Measurements from ENCODE around the gene TNK1.

TNK1 gene

DNA sequence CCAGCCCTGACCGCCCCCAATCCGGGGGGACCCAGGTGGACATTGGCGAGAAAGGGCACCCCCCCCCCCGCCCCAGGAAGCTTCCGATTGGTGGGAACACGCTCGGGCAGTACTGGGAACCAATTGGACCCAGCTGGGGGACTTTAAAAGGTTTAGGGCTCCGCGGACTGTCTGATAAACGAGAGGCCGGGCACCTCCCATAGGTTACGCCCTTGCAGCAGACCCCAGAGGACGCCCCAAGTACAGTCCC lies 22.8 kb downstream of the TNK1 start:
- FAIRE-seq, result no peak
- no peak for TF ChIP-seq POLR2AphosphoS5 (IDR thresholded peaks at IDR 0.05; ENCODE audit: low read depth, low read length)
- no peak for TF ChIP-seq SPI1 (IDR thresholded peaks at IDR 0.05; ENCODE audit: low read depth, low read length)
- TF ChIP-seq TAF1 (IDR thresholded peaks at IDR 0.05; ENCODE audit: low read depth, low read length), result no peak
- no peak for TF ChIP-seq POU2F2 (IDR thresholded peaks at IDR 0.05; ENCODE audit: low read depth, low read length)
- TF ChIP-seq POLR2A (IDR thresholded peaks at IDR 0.05; ENCODE audit: low read depth, low read length), result no peak
- TF ChIP-seq PAX5 (IDR thresholded peaks at IDR 0.05; ENCODE audit: insufficient read depth, low read length, severe bottlenecking), result no peak
- DNase-seq (ENCODE audit: insufficient read length, low spot score), result no peak

DNA sequence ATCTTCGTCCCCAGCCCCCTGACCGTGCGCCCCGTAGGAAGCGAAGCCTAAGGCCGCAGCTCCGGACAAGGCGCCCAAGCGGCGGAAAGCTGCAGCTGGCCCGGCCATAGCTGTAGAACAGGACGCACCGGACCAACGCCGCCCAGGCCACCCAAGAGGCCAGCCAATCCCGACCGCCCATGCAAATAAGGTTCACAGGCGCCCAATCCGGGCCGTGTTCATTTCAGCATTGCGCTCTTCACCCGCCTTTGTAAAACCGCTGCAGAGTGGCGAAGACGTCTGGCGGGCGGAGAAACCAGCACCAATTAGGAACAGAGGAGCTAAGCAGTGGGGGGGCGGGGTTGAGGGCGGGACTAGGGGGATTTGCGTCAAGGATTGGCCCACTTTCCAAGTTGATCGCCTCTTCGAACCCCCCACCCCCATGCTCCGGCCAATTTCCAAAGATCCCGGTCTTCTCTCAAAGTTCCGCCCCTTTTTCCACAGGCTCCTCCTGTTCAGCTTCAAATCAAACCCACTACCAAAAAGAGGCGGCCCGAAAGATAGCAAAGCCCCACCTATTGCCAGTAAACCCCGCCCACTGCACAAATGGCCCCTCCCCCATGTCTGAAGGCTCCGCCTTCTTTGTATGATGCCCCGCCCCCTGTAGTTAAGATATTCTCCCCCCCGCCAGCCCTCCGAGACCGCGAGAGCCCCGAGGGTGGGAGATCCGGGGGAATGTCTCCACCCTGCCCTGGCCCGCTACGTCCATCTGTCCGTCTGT lies 23.3 kb downstream of the TNK1 start, which contains the start of gene TMEM256:
TSS of gene TMEM256 (minus strand) at position 121 of the 760 bp plus-strand sequence. CDS start at position 108, 13 bp downstream.
- FAIRE-seq, result peak; percentile 99
- TF ChIP-seq PAX5 (IDR thresholded peaks at IDR 0.05; ENCODE audit: insufficient read depth, low read length, severe bottlenecking) (no peak), TAF1 (IDR thresholded peaks at IDR 0.05; ENCODE audit: low read depth, low read length) (peak; percentile 73; the same call in 1 of the 2 replicates), POU2F2 (IDR thresholded peaks at IDR 0.05; ENCODE audit: low read depth, low read length) (peak; percentile 99), SPI1 (IDR thresholded peaks at IDR 0.05; ENCODE audit: low read depth, low read length) (no peak), POLR2A (IDR thresholded peaks at IDR 0.05; ENCODE audit: low read depth, low read length) (peak; percentile 77), POLR2AphosphoS5 (IDR thresholded peaks at IDR 0.05; ENCODE audit: low read depth, low read length) (peak; percentile 85)

DNA sequence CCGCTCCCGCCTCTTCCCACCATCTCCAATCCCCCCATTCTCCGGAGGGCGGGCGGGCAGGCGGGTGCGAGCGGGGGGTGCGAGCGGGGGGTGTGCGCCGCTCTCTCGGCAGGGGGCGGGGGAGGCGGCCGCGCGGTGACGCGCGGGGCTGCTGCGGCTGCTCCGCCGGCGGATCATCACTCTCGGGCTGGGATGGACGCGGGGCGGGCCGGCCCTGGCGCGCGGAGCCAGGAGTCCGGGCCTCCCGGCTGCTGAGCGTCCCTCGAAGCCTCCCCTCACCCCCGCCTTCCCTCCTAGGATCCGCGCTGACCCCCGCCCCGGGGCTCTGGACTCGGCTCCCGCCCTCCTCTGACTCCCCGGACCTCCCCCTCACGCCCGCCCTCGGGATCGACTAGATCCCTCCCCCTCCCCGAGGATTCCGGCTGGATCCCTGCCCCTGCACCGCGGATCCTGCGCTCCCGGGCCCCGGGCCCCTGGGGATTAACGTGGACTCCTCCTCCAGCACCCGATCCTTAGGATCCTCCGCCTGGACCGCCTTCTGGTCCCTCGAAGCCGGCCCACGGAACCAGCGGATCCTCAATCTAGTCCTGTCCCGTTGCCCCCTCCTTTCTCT lies 24.0 kb downstream of the TNK1 start:
- TF ChIP-seq POLR2A (IDR thresholded peaks at IDR 0.05; ENCODE audit: low read depth, low read length) (no peak), POU2F2 (IDR thresholded peaks at IDR 0.05; ENCODE audit: low read depth, low read length) (no peak), PAX5 (IDR thresholded peaks at IDR 0.05; ENCODE audit: insufficient read depth, low read length, severe bottlenecking) (no peak), POLR2AphosphoS5 (IDR thresholded peaks at IDR 0.05; ENCODE audit: low read depth, low read length) (no peak), SPI1 (IDR thresholded peaks at IDR 0.05; ENCODE audit: low read depth, low read length) (no peak), TAF1 (IDR thresholded peaks at IDR 0.05; ENCODE audit: low read depth, low read length) (no peak)
- DNase-seq (ENCODE audit: insufficient read length, low spot score) (no peak), FAIRE-seq (no peak)

More for the DNA sequence above, 23.3 kb downstream of the TNK1 start, which contains the start of gene TMEM256:
- DNase-seq (ENCODE audit: insufficient read length, low spot score), result peak; percentile 94

DNA sequence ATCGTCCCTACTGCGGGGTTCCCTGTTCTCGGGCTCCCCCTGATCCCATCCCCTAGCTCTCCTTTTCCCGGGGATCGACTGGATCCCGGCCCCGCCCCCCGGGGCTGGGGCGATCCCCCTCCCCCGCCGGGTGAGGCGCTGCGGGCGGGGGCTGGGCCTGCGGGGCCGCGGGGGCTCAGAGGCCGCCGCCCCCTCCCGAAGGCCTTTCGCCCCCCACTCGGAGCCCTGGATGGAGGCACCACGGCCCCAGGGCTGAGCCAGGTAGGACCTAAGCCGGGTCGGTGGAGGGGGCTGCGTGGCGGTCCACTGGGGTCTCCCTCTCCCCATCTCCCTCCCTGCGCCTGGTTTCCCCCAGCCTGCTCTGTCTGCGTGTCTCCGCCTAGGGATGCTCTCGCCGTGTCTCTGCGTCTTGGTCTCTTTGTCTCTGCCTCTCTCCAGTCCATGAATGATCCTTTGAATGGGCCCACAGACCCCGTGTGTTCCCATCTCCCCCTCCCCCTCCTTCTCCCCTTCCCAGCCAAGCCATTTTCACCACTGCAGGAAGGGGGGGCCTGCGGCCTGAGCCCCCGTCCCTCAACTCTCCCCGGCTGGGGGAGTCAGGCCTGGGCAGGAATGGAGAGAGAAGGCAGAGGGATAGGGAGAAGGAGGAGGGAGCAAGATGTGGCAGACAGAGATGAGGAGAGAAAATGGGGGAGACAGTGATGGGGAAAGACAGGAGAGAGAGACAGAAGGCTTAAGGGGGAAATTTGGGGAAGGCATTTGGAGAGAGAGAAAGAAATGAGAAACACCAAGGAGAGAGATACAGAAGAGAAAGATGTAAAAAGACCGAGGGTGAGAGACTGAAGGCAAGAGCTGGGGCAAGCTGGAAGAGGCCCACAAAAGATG lies 24.7 kb downstream of the TNK1 start:
- no peak for DNase-seq (ENCODE audit: insufficient read length, low spot score)
- TF ChIP-seq POLR2A (IDR thresholded peaks at IDR 0.05; ENCODE audit: low read depth, low read length), result no peak
- no peak for FAIRE-seq

- DNase-seq (ENCODE audit: insufficient read length, low spot score) (no peak), FAIRE-seq (no peak)
- no peak for TF ChIP-seq POLR2A (IDR thresholded peaks at IDR 0.05; ENCODE audit: low read depth, low read length)
- no peak for TF ChIP-seq POU2F2 (IDR thresholded peaks at IDR 0.05; ENCODE audit: low read depth, low read length)
- TF ChIP-seq PAX5 (IDR thresholded peaks at IDR 0.05; ENCODE audit: insufficient read depth, low read length, severe bottlenecking), result no peak
- no peak for TF ChIP-seq TAF1 (IDR thresholded peaks at IDR 0.05; ENCODE audit: low read depth, low read length)
- no peak for TF ChIP-seq POLR2AphosphoS5 (IDR thresholded peaks at IDR 0.05; ENCODE audit: low read depth, low read length)
- TF ChIP-seq SPI1 (IDR thresholded peaks at IDR 0.05; ENCODE audit: low read depth, low read length), result no peak
Observed at GRCh38 chr17:7406235-7406825, 25.4 kb downstream of the TNK1 start.

- no peak for FAIRE-seq
- no peak for TF ChIP-seq SPI1 (IDR thresholded peaks at IDR 0.05; ENCODE audit: low read depth, low read length)
- TF ChIP-seq TAF1 (IDR thresholded peaks at IDR 0.05; ENCODE audit: low read depth, low read length), result no peak
- no peak for TF ChIP-seq POLR2A (IDR thresholded peaks at IDR 0.05; ENCODE audit: low read depth, low read length)
- DNase-seq (ENCODE audit: insufficient read length, low spot score), result no peak
Observed at GRCh38 chr17:7407082-7407481, 26.2 kb downstream of the TNK1 start.

DNA sequence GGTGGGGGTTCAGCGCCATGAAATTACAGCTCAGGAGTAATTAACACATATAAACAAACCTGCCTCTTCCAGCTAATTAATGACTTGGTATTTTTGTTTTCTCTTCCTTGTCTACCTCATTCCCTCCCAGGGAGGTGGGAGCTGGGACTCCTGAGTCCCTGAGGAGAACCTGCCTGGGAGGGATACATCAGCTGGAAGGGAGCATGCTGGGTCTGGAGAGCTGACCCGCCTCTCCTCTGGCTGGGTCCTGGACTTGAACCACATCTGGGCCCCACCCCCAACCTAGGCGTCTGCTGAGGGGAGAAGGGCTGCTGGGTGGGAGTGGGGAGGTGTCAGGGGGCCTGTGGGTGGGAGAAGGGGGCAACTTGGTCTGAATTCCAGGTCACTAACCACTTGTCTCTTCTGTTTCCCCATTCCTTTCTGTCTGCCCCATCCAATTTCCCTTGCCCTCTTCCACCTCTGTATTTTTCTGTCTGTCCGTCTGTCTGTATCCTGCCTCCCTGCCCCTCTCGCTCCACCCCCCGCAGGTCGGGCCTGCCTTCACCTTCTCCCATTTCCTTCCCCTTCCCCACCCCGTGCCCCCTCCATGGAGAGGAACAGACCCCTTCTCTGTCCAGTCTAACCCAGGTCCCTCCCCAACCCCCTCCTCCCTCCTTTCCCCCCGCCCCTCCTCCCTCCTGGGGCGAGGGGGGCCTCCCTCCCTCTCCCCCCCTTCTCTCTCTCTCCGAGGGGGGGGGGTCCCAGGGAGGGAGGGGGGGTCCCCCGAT lies 26.8 kb downstream of the TNK1 start, which contains the start of gene NLGN2:
TSS of gene NLGN2 (plus strand) at position 361 of the 767 bp plus-strand sequence. CDS start 411 bp downstream, outside the sequence.
- FAIRE-seq (no peak), DNase-seq (ENCODE audit: insufficient read length, low spot score) (no peak)
- TF ChIP-seq POLR2A (IDR thresholded peaks at IDR 0.05; ENCODE audit: low read depth, low read length) (no peak), SPI1 (IDR thresholded peaks at IDR 0.05; ENCODE audit: low read depth, low read length) (no peak), POU2F2 (IDR thresholded peaks at IDR 0.05; ENCODE audit: low read depth, low read length) (no peak), TAF1 (IDR thresholded peaks at IDR 0.05; ENCODE audit: low read depth, low read length) (no peak), POLR2AphosphoS5 (IDR thresholded peaks at IDR 0.05; ENCODE audit: low read depth, low read length) (no peak), PAX5 (IDR thresholded peaks at IDR 0.05; ENCODE audit: insufficient read depth, low read length, severe bottlenecking) (no peak)

- TF ChIP-seq POLR2A (IDR thresholded peaks at IDR 0.05; ENCODE audit: low read depth, low read length), result no peak
- no peak for TF ChIP-seq PAX5 (IDR thresholded peaks at IDR 0.05; ENCODE audit: insufficient read depth, low read length, severe bottlenecking)
- no peak for TF ChIP-seq TAF1 (IDR thresholded peaks at IDR 0.05; ENCODE audit: low read depth, low read length)
- TF ChIP-seq SPI1 (IDR thresholded peaks at IDR 0.05; ENCODE audit: low read depth, low read length), result no peak
- TF ChIP-seq POU2F2 (IDR thresholded peaks at IDR 0.05; ENCODE audit: low read depth, low read length), result no peak
- no peak for TF ChIP-seq POLR2AphosphoS5 (IDR thresholded peaks at IDR 0.05; ENCODE audit: low read depth, low read length)
- DNase-seq (ENCODE audit: insufficient read length, low spot score) (no peak), FAIRE-seq (no peak)
Observed at GRCh38 chr17:7408252-7408727, 27.4 kb downstream of the TNK1 start.

All from GM12891 (cell line).